ENCODE measurements around the gene OR51B2.
"Not testable (repeated sequence)": the region's sequence is repeated elsewhere in the genome, so short reads cannot be mapped to it uniquely, and the experiment has no call there.

The OR51B2 gene, protein sequence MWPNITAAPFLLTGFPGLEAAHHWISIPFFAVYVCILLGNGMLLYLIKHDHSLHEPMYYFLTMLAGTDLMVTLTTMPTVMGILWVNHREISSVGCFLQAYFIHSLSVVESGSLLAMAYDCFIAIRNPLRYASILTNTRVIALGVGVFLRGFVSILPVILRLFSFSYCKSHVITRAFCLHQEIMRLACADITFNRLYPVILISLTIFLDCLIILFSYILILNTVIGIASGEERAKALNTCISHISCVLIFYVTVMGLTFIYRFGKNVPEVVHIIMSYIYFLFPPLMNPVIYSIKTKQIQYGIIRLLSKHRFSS

DNA sequence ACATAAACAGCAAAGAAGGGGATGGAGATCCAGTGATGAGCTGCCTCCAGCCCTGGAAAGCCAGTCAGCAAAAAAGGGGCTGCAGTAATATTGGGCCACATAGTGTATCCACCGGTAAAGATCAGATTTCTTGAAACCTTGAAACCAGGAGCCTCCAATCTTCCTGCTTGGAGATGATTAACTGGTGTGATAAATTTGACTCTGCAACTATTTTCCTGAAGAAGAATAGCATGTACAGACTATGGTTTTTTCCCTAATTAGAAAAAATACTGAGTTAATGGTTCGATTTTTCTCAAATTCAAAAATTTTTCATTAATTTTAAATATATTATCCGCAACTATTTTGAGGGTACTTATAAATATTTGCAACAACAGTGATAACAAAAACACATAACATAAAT, at the start of gene OR51B2:
Gene OR51B2, minus strand, starts transcription at position 101 of the 400 bp plus-strand sequence. Its CDS starts 0 bp downstream, at position 101.
- no peak for DNase-seq (ENCODE audit: low read depth in 2 of 2, low spot score in 1 of 2)

DNA sequence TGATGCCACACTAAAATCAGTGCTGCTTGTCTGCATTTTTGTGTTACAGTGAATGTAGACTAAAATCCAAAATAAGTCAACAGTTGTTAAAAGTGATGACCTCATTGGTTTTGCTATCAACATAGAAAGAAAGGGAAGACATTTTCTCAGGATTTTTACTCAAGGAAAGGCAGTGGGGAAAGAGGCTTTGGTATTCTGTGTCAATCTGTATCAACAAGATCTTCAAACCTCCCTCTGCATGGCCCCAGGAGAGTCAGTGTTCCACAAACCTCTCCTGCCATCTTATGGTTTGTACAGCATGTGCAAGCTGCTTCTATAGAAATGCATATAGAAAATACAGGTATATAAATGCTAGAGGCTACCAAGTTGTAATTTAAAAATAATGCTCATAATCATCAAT, 45.7 kb upstream of the OR51B2 start:
- no peak for DNase-seq (ENCODE audit: low read depth in 2 of 2, low spot score in 1 of 2)

DNA sequence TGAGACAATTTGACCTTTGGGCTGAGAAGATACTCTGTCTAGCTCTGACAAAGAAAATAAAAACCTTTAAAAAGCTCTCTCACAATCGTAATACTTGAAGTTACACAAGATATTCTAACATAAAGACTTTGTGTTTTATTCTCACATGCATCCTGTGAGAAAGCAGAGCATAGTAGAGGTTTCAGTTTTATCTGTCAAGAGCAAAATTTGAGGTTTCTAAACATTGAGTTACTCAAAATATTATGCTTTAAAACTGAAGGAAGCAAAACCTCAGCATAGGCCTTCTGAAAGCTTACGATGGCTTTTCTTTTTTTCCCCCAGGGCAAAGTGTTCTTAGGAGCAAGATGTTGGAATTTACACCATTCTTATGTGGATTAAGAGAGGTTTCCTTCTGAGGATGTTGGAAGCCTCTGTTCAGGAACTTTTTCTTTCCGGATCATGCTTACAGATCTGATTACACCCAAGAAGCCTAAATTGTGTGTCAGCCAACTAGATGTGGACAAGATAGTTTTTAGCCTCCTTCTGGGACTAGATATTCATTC, 44.5 kb upstream of the OR51B2 start:
- DNase-seq (ENCODE audit: low read depth in 2 of 2, low spot score in 1 of 2): no peak

DNA sequence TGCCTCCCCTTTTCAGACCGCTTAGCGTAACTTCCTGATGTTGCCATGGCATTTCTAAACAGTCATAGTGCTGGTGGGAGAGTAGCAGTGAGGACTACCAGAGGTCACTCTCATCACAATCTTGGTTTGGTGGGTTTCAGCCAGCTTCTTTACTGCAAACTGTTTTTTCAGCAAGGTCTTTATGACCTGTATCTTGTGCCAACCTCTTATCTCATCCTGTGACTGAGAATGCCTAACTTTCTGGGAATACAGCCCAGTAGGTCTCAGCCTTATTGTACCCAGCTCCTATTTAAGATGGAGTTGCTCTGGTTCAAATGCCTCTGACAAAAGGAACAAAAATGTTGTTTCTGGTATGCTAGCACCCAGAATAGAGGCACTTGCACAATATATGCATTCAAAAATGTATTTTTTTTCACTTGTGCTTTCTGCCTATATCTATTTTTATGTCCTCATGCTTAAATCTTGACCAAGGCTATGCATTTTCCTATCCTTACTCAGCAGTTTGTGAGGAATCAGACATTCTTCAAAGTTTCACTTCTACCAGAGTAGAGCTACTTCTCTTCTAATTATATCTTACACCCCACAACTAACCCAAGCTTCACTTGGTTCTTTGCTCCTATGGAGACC, 43.5 kb upstream of the OR51B2 start:
- no peak for DNase-seq (ENCODE audit: low read depth in 2 of 2, low spot score in 1 of 2)

DNA sequence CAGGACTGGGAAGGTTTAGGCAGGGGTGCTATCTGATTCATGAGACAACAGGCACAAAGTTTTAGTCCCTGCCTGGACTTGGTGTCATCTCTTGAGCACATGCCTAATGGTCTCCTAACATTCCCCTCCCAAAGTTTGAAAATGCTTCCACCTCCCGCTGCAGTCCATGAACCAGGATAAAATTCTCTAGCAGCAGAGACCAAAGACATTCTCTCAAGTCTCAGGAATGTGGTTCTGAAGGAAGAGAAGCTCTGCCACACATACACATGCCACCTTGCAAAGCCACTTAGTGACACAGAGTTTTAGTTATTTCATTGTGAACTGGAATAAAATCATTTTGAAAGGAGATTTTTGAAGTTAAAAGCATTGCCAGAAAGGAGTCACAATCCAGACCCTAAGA, 42.8 kb upstream of the OR51B2 start:
- no peak for DNase-seq (ENCODE audit: low read depth in 2 of 2, low spot score in 1 of 2)

DNA sequence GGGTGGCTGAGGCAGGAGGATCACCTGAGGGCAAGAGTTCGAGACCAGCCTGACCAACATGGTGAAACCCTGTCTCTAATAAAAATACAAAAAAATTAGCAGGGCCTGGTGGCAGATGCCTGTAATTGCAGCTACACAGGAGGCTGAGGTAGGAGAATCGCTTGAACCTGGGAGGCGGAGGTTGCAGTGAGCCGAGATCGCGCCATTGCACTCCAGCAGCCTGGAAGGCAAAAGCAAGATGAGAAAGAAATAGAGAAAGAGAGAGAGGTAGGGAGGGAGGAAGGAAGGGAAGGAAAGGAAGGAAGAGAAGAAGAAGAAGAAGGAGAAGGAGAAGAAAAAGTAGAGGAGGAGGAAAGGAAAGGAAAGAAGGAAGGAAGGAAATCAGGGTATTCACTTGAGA, 42.3 kb upstream of the OR51B2 start:
- DNase-seq (ENCODE audit: low read depth in 2 of 2, low spot score in 1 of 2): not testable (repeated sequence)

DNA sequence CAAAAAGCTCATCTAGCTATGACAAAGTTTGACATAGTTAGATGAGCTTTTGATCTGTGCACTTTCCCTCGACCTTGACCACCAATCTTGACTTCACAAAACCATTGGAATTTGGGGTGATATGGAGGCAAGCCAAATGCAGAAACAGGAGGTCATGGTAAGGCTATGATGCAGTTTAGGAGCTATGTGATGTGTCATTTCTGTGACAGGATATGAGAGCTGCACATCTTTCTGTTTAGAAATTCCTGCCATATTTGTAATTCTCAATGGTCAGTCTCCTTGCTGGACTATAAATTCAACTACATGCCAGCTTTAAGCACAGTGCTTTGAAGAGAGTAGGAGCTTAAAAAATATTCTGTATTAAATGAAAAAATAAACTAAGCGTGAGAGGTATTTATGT, 40.1 kb upstream of the OR51B2 start:
- DNase-seq (ENCODE audit: low read depth in 2 of 2, low spot score in 1 of 2): no peak

DNA sequence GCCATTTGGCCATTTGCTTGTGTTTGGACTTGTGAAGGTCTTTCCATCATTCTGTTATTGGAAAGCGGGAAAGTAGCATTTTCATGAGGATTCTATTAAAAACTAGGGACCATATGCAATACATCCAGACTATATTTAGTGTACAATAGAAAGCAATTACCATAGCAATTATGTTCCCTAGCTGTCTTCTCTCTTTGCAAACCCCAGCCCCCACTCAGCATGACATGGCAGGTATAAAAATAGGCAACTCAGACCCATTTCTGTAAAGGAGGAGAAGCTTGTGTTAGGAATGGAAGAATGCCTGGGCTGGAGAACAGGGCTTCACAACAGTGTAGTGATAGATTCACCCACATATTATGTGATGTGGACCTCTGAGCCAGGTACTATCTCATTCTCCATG, 39.6 kb upstream of the OR51B2 start:
- DNase-seq (ENCODE audit: low read depth in 2 of 2, low spot score in 1 of 2): no peak

DNA sequence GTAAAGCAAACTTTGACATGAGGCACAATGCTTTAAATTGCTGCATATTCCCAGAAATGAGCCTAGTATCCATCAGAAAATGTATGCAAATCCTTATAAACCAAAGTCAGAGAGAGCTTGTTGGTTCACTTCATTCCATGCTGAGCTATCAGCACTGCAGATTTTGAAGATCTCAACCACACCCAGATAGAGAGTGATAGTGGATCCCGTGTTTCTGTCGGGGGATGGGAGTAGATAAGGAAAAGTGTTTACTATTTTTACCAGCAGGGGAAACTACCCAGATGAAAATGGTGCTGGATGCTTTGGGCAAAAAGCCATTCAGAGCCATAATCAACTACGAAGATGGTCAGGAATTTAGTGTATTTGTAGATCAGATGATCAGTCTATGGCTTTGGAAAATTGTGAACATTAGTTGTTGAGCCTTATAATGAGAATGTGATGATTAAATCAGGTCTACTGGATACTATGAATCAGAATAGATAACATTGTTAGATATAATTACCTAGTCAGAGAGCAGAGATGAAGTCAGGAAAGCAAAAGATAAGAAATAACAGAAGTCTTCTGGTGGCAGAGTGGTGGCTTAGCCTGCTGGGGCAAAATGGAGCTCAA, 38.0 kb upstream of the OR51B2 start:
- DNase-seq (ENCODE audit: low read depth in 2 of 2, low spot score in 1 of 2): no peak

DNA sequence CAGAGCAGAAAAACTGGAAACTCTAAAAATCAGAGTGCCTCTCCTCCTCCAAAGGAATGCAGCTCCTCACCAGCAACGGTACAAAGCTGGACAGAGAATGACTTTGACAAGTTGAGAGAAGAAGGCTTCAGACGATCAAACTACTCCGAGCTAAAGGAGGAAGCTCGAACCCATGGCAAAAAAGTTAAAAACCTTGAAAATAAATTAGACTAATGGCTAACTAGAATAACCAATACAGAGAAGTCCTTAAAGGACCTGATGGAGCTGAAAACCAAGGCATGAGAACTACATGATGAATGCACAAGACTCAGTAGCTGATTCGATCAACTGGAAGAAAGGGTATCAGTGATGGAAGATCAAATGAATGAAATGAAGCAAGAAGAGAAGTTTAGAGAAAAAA, 31.9 kb upstream of the OR51B2 start:
- not testable (repeated sequence) for DNase-seq (ENCODE audit: low read depth in 2 of 2, low spot score in 1 of 2)

DNA sequence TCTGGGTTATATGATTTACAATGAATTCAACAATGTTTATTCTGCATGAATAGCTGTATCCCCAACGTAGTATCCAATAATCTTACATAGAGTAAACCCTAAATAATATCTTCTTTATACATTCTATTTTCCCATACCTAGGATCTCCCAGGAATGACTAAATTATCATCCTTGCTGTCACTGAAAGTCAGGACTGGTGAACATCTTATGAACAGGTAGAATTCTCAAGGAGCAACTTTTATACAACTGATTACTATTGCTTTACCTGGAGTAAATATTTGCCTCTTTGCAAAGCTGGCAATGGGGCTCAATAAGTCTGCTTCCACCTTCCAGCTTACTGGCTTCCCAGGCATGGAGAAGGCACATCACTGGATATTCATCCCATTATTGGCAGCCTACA, 27.1 kb upstream of the OR51B2 start, which contains the start of gene OR51B6:
Gene OR51B6, plus strand, starts transcription at position 301 of the 400 bp plus-strand sequence. Its CDS starts 0 bp downstream, at position 301.
- no peak for DNase-seq (ENCODE audit: low read depth in 2 of 2, low spot score in 1 of 2)

DNA sequence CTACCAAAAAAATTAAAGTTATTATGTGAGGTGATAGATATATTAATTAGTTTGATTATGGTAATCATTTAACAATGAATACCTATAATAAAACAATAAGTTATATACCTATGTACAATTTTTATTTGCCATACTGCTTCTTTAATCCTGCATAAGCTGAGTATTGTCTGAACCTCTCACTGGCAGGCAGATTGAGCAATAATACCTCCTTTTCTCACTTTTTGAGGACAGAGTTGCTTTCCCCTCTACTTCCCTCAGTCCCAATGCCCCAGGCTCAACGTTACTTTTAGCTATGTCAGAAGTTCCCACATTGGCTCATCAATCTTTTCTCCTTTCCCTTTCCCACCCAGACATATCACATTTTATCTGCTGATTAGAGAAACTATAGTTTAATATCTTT, 25.5 kb upstream of the OR51B2 start:
- DNase-seq (ENCODE audit: low read depth in 2 of 2, low spot score in 1 of 2): no peak

DNA sequence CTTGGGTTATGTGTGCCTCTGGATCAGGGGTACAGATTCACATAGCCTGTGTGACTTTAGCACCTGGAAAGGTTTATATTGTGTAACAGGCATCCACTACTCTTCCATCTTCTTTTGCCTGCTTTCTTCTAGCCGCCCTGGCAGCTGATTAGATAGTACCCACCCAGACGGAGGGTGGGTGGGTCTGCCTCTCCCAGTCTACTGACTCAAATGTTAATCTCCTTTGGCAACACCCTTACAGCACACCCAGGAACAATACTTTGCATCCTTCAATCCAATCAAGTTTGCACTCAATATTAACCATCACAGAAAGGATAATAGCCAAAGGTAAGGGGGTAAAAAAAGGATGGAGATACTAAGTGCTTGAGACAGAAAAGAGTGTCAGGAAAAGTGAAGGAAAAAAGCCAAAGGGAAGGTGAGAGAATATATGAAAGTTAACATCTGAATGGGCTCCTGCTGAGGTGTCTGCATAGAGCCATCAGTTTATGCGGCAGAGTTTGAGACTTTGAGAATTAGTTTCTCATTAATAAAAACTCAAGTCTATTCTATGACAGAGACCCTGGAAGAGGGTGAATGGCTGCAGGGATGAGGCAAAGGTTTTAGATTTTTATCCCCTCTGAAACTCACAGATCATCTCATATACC, 24.6 kb upstream of the OR51B2 start:
- DNase-seq (ENCODE audit: low read depth in 2 of 2, low spot score in 1 of 2): no peak

DNA sequence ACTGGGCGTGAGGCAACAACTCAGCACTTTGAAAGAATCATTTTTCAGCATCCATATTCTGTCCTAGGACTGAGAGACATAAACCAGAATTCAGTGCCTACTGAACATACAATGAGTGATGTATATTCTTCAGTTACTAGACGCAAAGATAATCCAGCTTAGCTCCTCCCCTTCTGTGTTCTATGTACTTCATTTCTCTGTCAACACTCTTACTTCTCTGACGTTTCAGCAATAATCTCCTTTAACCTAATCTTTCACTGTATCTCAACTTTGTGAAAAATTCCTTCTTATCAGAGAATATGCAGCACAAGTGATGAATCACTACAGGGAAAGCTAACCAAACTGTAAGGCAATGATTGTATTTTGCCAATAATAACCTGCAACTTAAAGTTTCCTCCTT, 21.7 kb upstream of the OR51B2 start:
- DNase-seq (ENCODE audit: low read depth in 2 of 2, low spot score in 1 of 2): no peak

DNA sequence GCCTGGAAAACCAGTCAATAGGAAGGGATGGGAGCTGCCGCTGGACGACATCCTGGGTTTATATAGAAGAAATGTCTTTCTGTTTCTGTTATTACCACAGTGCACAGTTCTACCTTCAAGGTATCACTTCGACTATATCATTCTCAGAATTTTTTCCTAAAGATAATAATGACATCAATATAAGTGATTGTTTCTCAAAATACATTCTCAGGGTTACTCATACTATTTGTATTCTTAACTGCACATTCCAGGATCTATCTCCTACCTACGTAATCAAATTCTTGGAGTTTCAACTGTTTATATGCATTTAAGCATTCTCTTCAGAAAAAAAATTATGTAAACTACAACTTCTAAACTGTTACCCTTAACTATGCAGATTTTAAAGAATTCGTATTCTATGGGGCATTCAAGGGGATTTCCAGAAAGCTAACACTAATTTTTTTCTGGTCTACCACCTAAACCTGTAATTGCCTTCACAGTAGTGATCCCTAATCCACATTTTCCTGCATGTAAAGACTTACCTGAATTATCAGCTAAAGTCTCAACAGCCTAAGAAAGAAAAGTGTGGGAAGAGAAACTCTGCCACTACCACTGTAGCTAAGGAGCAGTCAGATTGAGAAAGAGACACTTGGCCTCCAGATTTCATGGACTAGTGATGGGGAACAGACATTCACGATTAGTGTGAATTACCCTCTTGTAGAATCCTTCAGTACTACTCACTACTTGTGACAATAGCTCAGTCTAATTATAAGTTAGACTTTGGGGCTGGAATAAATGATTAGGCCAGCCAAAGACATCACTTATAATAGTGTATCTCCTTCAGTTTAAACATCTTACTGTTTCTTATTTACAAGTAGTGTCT, 19.6 kb upstream of the OR51B2 start, which contains the start of gene OR51B5:
Gene OR51B5, minus strand, starts transcription at position 51 of the 862 bp plus-strand sequence. Its CDS starts 0 bp downstream, at position 51.
- DNase-seq (ENCODE audit: low read depth in 2 of 2, low spot score in 1 of 2): no peak

DNA sequence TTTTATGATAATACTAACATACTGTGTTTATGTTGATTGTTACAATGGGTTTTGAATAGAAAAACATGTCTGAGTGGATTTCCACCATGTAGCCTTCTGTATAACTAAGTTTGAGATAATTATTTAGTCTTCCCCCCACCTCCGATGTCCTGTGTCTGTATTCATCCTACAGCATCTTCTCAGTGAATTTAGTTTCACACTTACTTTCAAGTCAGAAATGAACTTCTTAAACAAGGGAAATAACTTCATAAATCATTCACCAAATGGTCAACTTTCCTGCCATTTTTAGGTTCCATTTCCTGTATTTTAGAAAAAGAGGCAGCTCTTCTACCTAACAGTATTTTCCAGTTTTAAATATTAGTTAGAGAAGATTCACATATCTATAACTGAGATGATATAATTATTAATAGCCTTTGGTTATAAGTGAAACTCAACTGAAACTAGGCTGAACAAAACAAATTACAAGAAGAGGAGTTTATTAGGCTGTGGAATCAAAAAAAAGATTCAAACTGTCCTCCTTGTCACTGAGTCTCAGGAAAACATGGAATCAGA, 15.8 kb upstream of the OR51B2 start:
- DNase-seq (ENCODE audit: low read depth in 2 of 2, low spot score in 1 of 2): no peak

DNA sequence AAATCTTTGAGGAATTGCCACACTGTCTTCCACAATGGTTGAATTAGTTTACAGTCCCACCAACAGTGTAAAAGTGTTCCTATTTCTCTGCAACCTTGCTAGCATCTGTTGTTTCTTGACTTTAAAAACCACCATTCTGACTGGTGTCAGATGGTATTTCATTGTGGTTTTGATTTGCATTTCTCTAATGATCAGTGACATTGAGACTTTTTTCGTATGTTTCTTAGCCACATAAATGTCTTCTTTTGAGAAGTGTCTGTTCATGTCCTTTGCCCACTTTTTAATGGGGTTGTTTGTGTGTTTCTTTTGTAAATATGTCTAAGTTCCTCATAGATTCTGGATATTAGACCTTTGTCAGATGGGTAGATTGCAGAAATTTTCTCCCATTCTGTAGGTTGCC, 13.2 kb upstream of the OR51B2 start:
- DNase-seq (ENCODE audit: low read depth in 2 of 2, low spot score in 1 of 2): not testable (repeated sequence)

DNA sequence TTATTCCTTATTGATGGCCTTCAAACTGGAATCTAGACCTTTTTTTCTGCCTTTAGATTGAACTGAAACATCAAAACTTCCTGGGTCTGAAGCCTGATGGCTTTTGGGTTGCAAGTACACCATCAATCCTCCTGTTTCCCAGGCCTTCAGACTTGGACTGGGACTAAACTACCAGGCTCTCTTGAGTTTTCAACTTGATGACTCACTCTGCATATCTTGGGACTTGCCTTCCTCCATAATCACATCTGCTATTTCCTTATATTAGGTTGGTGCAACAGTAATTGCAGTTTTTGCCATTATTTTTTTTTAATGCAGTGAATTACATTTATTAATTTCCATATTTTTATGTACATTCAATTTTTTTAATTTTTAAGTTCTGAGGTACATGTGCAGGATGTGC, 12.2 kb upstream of the OR51B2 start:
- no peak for DNase-seq (ENCODE audit: low read depth in 2 of 2, low spot score in 1 of 2)

DNA sequence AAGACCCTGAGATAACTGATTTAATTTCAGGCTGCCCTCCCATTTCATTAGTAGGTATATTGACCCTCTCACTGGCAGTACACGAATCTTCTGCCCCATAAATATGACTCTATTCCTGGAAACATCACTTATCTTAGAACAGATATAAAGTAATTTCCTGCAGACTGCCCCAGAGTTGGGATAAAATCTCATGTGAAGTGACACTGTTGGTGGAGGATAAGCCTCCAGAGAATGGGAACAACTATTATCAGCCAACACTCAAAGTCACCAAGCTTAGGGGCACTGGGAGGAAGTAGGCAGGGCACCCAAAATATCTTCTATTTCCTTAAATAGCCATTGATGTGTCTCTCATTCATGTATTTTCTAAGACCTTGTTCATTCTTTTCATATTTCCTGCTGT, 11.1 kb upstream of the OR51B2 start:
- DNase-seq (ENCODE audit: low read depth in 2 of 2, low spot score in 1 of 2): no peak

DNA sequence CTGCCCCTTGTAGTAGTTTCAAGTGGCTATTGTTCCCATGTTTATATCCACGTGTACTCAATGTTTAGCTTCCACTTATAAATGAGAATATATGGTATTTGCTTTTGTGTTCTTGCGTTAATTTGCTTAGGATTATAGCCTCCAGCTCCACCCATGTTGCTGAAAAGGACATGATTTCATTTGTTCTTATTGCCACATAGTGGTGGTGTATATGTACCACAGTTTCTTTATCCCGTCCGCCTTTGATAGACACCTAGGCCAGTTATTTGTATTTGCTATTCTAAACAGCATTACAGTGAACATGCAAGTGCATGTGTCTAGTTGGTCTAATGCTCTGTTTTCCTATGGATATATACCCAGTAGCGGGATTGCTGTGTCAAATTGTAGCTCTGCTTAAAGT, 6.8 kb downstream of the OR51B2 start:
- DNase-seq (ENCODE audit: low read depth in 2 of 2, low spot score in 1 of 2): no peak

All from stimulated activated CD8-positive, alpha-beta memory T cell treated with anti-CD3 and anti-CD28 coated beads, Interleukin-4, amount 100 ng/mL, for 4 hours (primary cell).